Non-pigmented ciliary epithelial cell (primary cell): ENCODE measurements around the gene FBH1.
"Not testable (repeated sequence)": the region's sequence is repeated elsewhere in the genome, so short reads cannot be mapped to it uniquely, and the experiment has no call there.

Experiments used
- DNase-seq: peaks from one replicate; pipeline ENCODE4 v3.0.0-alpha.2; 2010; ENCODE audit warnings: low read depth

The FBH1 gene

DNA sequence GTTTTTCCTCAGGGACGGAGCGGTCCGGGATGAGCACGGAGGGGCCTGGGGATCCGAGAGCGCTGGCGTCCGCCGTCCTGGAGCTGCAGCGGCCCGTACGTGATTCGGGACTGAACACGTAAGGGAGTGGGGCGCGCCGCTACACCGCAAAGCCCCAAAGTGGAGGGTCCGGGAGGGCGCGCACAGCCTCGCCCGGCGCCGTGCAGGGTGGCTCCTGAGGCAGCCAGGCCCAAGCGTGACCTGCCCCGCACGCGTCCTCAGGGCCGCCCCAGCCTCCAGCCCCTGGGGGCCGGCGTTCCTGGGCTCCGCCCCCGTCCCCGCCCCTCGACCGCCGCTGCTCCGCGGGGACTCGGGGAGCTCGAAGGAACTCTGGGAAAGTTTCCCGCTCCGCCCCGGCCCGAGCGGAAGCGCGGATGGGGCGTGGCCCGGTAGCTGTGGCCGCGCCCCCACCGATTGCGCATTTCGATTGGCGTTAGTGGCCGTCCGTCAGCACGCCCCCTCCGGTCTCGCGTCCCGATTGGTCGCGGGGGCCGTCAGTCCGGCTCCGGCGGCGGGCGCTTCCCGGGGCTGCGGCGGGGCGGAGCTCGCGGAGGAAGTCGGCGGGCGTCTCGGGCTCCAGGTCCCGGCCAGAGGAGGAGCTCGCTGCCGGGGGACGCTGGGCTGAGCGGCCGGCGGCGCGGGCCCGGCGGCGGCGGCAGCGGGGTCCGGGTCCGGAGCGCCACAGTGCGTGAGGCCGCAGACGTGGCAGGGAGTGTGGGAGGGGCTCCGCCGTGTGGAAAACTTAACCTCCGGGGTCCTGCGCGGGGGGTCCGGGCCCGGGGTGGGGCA is at the start of gene FBH1, which contains the start of gene ANKRD16:
Gene FBH1 (plus strand): TSS at position 620 of the 828 bp plus-strand sequence. CDS start 103 bp downstream, at position 723.
Gene ANKRD16 (minus strand): TSS at position 270 of the 828 bp plus-strand sequence. CDS start 539 bp downstream, outside the sequence.
- DNase-seq, result peak; percentile 92

DNA sequence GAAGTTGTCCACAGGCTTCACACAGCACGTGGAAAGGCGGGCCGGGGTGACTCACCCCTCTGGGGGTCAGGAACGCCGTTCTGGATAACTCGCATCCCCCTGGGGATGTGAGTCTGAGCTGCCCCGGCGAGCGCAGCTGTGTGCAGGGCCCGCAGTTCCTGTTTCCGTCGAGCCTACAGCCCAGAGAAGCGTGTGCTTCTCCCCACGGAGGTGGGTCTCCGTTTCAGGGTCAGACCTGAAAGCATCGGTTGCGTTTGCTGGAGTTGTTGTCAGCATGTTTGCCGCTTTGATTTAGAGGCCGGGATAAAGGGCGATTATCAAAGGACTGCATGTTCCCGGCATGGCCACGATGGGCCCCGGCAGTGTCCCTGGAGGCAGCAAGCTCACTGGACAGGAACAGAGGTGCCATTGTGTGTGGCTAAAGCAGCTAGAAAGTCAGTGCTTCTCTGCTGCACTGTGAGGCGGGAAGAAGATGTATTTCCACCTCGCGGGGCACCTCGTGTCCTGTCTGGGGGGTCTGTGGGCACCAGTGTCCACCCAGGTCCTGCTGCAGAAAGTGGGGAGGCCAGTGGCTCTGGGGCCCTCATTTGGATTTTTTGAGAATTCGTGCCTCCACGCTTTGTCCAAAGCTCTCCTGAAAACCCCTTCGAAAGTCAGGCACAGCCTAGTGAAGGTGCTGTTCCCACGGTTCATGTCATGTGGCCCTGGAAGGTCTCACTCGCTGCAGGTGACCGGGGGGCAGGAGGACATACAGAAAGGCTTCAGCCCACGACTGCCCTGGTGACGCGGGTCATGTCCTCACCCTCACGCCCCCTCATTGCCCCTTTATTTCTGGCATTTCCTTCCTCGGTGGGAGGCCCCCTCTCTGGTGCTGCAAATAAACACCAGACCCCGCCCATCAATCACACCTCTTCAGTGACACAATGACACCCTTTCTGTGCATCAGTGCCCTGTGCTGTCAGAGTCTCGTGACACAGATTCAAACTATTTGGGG is 49.4 kb upstream of the FBH1 start:
- no peak for DNase-seq

DNA sequence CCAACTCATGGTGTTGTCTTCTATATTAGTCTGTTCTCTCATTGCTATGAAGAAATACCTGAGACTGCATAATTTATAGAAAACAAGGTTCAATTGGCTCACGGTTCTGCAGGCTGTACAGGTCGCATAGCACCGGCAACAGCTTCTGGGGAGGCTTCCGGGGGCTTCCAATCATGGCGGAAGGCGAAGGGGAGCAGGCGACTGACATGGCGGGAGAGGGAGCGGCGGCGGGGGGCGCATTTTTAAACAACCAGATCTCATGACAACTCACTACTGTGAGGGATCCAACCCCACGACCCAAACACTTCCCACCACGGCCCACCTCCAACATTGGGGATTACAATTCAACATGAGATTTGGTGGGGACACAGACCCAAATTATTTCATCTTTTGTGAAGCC is 48.1 kb upstream of the FBH1 start:
- no peak for DNase-seq

DNA sequence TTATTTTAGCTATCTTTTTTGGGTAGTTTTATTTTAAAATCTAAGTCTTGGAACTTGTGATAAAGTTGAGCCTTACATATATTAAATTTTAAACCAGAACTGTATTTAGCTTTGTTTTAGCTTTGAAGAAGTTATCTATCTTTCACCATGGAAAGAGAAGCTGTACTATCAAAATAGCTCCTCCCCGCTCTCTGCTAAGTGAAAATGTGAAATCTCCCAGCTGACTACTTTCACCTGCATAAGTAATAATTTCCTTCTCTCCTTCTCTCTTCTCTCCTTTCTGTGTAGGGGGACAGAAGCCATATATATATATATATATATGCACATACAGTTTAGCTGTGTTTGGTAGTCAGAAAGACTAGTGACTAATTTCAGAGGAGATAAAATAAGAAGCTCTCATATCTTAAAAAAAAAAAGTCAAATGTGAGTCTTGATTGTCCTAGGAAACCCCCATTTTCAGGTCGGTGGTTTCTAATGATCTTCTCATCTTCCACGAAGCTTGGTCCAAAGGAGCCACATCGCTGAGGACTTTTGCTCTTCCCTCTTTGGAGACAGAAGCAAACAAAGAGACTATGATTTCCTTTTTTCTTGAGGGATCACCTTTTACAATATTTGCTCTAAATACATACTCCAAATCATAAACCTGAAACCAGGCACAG is 46.2 kb upstream of the FBH1 start:
- DNase-seq, result no peak

DNA sequence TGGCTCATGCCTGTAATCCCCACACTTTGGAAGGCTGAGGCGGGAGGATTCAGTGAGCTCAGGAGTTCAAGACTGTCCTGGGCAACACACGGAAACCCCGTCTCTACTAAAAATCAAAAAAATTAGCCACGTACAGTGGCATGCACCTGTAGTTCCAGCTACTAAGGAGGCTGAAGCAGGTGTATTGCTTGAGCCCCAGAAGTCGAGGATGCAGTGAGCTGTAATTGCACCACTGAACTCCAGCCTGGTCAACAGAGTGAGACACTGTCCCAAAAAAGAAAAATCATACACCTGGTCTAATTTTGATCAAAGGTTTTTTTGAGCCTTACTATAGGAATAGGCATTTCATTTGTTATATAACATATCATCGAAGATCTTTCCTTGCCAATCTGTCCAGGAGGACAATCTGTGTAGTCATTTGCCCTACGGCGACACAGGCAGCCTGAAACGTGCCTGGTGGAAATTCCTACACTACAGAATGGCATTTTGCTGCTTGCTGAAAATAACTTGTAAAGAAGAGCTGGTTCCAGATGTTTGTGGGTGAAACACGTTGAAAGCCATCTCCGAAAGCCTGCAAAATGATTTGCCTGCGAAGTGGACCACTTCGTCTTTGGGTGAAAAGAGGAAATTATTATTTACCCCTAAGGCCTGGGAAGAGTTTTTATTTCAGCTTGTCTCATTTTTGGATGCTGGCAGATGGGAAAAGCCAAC is 45.5 kb upstream of the FBH1 start:
- no peak for DNase-seq

DNA sequence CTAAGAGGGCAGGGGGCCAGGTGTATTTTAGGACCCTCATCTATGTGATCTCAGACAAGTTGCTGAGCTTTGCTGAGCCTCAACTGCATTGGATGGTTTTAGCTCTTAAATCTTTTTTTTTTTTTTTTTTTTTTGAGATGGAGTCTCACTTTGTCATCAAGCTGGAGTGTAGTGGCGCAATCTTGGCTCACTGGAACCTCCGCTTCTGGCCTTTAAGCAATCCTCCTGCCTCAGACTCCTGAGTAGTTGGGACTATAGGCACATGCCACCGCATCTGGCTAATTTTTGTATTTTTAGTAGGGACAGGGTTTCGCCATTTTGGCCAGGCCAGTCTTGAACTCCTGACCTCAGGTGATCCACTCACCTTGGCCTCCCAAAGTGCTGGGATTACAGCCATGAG is 43.4 kb upstream of the FBH1 start:
- DNase-seq, result not testable (repeated sequence)

DNA sequence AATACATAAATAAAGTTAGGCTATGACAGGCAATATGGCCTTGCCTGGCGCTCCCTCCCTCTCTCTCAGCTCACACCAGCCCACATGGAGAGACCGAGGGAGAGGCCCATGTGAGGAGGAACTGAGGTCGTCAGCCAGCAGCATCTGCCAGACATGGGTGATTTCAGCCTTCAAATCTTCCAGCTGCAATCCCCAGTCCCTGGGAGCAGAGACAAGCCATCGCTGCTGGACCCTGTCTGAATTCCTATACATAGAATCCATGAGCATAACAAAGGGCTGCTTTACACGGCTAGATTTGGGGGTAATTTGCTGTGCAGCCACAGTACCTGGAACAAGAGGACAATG is 35.9 kb upstream of the FBH1 start:
- DNase-seq, result no peak

DNA sequence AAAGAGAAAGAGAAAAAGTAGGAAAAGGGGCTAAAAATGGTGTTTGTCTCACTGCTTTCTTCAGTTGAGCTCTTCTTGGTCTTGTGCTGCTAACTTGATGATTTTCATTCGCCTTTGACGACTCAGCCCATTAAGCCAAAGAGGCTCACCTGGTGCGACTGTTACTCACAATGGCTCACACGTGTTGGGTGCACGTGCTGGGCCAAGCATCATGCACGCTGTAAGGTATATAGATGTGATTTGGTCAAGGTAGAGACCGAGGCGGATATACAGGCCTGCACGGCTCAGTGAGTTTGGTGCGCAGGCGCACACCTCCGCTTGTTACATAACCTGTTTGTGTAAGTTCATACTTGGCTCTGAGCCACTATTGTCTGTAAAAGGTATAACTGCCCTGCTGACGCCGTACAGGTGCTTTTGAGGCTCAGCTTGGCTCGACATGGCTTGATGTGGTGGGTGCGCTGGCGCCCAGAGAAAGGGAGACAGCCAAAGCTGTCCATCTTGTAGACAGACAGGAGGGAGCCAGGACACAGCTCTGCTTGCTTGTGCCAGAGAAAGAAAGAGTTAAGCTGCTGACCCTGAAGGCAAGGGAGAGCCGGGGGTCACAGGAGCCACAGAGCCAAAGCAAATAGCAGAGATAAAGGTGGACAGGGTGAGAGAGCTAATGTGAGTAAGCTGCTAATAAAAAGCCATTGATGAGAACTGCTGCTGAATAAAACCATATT is 33.9 kb upstream of the FBH1 start:
- DNase-seq, result no peak

DNA sequence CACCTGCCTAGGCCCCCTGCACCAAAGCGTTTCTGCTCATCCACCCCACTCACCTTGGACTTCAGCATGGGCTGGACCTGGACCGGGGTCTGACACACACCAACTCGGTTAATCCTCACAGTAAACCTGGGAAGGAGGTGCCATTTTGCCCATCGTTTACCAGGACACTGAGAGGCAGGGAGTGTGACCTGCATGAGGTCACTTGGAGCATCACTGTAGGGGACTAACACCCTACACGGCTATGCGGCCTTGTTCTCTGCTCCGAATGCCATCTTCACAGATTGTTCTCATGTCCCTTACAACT is 33.4 kb upstream of the FBH1 start:
- DNase-seq, result no peak

DNA sequence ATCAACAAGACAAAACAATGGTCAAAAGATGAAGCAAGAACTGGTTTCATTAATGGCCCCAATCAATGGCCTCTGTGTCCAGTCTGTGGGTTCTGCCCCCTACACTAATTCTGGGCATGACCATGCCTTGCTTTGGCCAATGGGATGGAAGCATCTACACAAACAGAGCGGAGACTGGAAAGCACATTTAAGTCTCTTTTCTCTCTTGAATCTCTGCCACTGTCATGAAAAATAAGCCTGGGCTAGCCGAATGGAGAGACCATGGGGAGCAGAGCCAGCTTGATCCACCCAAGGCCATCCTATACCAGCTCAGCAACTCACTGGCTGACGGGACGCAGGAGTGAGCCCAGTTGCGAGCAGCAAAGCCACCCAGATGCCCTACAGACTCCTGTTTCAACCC is 31.2 kb upstream of the FBH1 start:
- no peak for DNase-seq

DNA sequence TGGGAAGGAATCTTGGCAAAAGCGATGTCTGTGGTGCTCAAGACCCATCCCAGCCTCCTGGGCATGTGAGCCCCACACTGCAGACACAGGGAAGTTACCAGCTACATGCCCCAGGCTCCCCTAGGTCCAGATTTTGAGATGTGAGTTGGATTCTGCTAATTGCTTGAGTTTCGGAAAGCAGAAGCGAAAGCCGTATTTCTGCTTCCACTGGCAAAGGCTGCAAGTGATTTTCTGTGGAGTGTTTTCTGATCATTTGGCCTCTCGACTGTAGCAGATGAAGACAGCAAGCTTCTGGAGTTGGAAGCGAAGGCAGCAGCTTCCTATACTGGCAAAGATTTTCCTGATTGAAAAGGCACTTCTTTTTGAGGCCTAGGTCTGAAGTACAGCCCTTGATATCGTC is 30.0 kb upstream of the FBH1 start:
- DNase-seq, result no peak

DNA sequence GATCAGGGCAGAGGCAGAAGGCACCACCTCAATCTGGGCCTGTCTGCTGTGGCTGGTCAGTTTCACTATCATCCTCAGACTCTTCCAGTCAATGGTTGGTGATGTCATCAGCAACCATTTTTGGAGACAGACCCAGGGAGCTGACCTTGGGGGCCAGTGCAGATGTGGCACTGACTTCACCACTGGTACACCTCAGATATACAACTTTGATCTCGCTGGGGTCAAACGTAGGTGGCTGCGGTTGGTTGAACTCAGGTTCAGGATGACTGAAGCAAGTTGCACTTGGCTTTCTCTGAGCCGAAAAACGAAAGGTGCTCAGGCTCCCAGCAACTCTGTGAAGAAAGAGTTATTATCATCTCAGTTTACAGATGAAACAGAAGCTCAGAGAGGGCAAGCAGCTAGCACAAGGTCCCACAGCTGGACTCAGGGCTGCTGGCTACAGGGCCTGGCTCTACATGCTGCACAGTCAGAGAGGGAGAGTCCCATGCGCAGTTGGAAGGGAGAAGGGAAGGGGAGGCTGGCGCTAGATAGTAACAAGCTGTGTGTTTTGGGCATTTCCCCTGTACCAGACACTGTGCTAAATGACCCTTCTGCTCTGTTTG is 27.6 kb upstream of the FBH1 start:
- DNase-seq, result no peak

DNA sequence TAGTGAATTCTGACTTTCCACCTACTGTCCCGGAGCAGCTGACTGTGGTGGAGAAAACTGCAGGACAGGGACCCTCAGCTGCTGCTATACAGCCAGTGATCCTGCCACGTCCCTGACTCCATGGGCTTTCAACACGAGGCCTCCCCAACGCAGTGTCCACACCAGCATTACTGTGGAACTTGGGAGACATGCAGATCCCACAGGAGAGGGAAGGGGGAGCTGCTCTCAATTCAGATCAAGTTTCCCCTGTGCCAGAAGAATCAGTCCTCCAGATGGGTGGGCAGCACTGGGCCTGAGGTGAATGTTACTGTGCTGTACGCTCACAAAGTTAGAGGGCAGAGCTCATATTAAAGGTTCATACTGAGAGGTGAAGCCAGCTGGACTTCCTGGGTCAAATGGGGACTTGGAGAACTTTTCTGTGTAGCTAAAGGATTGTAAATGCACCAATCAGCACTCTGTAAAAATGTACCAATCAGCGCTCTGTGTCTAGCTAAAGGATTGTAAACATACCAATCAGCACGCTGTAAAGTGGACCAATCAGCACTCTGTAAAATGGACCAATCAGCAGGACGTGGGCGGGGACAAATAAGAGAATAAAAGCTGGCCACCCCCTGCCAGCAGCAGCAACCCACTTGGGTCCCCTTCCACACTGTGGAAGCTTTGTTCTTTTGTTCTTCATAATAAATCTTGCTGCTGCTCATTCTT is 26.9 kb upstream of the FBH1 start:
- not testable (repeated sequence) for DNase-seq

DNA sequence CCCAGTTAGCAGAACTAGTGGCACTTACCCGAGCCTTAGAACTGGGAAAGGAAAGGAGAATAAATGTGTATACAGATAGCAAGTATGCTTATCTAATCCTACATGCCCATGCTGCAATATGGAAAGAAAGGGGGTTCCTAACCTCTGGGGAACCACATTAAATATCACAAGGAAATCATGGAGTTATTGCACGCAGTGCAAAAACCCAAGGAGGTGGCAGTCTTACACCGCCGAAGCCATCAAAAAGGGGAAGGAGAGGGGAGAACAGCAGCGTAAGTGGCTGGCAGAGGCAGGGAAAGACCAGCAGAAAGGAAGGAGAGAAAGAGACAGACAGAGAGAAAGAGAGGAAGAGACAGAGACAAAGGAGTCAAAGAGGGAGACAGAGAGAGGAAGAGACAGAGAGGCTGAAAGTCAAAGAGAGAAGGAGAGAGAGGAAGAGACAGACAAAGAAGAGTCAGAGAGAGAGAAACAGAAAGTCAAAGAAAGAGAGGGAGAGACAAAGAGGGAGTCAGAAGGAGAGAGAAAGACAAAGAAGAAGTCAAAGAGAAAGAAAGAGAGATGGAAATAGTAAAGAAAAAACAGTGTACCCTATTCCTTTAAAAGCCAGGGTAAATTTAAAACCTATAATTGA is 23.5 kb upstream of the FBH1 start:
- not testable (repeated sequence) for DNase-seq

DNA sequence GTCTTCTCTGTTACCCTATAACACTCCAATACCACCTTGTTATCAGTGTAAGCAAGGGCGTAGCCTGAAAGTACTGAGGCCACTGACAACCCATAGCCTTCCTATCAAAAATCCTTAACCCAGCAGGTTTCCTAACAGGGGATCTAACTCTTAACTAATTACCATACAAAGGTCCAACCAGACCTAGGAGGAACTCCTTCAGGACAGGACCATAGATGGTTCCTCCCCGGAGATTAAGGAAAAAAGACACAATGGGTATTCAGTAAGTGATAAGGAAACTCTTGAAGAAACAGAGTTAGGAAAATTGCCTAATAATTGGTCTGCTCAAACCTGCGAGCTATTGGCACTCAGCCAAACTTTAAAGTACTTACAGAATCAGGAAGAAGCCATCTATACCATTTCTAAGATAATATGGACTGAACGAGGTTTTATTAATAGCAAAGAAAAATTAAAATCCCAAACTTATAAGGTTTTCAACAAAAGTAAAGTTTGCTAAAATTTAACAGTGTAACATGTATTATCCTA is 22.9 kb upstream of the FBH1 start:
- DNase-seq, result not testable (repeated sequence)

DNA sequence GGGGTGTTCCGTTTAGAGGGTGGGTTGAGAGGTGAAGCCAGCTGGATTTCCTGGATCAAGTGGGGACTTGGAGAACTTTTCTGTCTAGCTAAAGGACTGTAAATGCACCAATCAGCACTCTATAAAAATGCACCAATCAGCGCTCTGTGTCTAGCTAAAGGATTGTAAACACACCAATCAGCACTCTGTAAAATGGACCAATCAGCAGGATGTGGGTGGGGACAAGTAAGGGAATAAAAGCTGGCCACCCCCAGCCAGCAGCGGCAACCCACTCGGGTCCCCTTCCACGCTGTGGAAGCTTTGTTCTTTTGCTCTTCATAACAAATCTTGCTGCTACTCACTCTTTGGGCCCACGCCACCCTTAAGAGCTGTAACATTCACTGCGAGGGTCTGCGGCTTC is 21.7 kb upstream of the FBH1 start:
- not testable (repeated sequence) for DNase-seq

DNA sequence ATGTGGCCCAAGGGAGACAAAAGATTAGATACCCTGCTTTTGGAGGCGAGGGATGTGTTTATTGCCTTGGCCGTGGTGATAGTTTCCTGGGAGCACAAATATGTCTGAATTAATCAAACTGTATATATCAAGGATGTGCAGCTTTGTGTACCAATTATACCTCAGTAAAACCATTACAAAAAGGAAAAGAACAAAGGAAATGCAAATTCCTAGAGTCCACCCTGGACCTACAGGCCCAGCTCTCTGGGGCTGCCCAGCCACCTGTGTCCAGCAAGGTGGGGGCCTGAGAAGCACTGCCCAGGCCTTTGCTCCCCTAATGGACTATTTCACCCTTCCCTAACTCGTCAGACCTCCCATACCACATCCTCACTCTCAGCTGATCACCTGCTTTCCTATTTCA is 20.9 kb upstream of the FBH1 start:
- DNase-seq, result no peak

DNA sequence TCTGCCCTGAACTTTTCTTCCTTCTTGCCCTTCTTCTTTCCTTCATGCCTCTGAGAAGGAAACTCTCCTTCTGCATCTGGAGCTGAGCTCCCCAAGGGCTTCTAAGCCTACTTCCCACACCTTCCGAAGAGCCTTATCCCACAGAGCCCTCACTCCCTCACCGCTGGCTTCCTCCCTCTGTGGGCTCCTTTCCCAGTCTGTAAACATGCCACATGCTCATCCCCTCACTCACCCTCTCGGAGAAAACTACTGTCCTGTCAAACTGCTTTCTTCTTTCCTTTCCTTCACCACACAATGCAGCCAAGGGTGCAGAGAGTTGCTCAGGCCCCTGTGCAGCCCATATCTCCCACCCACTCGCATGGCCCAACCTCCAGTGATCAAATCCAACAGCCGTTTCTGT is 18.4 kb upstream of the FBH1 start:
- DNase-seq, result no peak

DNA sequence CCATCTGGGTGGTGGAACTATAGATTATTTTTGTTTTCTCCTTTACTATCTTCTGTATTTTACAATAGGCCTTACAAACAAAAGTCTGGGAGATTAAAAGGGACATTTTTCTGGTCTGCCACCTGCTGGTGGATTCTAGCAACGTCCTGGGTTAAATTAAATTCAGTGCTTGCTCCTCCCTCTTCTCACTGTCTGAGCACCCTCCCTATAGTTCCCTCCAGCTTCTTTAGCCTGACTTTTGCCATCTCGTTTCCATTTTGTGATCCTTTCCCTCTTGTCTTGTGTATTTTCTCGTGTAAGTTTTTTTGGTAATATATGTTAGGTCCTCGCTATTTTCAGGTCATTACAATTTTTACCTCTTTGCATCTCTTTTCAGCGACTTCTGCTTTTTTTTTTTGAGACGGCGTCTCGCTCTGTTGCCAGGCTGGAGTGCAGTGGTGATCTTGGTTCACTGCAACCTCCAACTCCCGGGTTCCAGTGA is 16.5 kb upstream of the FBH1 start:
- peak; percentile 27 for DNase-seq
